Activated T-helper 2 cell treated with anti-CD3 and anti-CD28 coated beads, Interferon-gamma antibody, Interleukin-2, Interleukin-4, amounts not matched to agents 10 μg/mL and 5 μg/mL and 100 μg/mL, durations not matched to agents 14 hours and 24 hours and 36 hours (primary cell): ENCODE results near the gene GMEB2. TPM values are rescaled to one million over a fixed set of nuclear protein-coding genes. Genes with fewer than 3 reads are reported as not detected.
"Not testable (repeated sequence)": the region's sequence is repeated elsewhere in the genome, so short reads cannot be mapped to it uniquely, and the experiment has no call there.

Source experiments
- DNase-seq: peaks from one replicate; pipeline ENCODE4 v3.0.0; 2021; ENCODE audit warnings: low spot score
- H3K27ac Mint-ChIP-seq: one replicate; pipeline ENCODE4 v1.8.0; 2021; ENCODE audit warnings: mixed read lengths
- H3K27me3 Mint-ChIP-seq: one replicate; pipeline ENCODE4 v1.8.0; 2021; ENCODE audit warnings: low read depth, mixed read lengths
- H3K36me3 Mint-ChIP-seq: one replicate; pipeline ENCODE4 v1.8.0; 2021; ENCODE audit warnings: low read depth, mixed read lengths
- H3K4me1 Mint-ChIP-seq: one replicate; pipeline ENCODE4 v1.8.0; 2021; ENCODE audit warnings: low read depth, mixed read lengths
- H3K4me3 Mint-ChIP-seq: one replicate; pipeline ENCODE4 v1.8.0; 2021; ENCODE audit warnings: low read depth, mild to moderate bottlenecking, moderate library complexity, mixed read lengths
- H3K9me3 Mint-ChIP-seq: one replicate; pipeline ENCODE4 v1.8.0; 2021; ENCODE audit warnings: mixed read lengths
- intact Hi-C: fragments of 100-400 bp; cut with micrococcal nuclease; formaldehyde crosslinking; loops from one replicate; pipeline ENCODE4 v1.15.1; 2023
- total RNA-seq: library from RNA; stranded (reverse); gene quantifications from 2 replicates; pipeline ENCODE4 v1.2.3, GENCODE V29; 2022

The GMEB2 gene
- total RNA-seq, 1 donor from 2014 or later: 13.6 TPM

DNA sequence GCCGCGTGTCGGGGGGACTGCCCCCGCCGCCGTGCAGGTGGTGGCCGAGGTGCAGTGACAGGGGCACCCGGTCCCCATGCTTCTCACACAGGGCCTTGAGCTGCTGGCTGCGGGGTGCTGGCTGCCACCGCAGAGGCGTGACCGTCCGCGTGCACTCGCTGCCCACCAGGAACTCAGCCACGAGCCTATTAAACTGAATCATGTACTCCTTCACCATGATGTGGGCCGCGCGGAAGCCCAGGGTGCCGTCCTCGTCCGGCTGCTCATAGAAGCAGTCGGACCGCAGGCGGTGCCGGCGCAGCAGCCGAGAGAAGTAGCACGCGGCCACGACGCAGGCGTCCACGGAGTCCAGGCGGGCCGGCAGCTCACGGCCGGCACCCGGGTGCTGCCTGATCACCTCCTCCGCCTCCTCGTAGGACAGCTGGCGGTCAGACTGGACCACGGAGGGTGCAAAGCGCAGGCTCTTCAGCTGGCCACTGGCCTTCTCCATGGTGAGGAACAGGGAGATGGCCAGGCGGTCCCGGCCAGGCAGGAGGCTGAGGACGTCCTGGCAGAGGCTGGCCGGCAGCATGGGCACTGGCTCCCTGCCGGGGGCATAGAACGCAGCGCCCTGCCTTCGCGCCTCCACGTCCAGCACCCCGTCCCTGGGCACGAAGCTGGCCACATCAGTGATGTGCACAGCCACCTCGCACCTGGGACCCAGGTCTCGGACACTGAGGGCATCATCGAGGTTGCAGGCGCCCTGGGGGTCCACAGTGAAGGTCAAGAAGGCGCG, 62.7 kb downstream of the GMEB2 start:
- Mint-ChIP-seq H3K9me3 (no peaks in the 10 kb centered on the region), H3K4me3 (no peak overlapping the region), H3K27me3 (peaks cover 2% of the 10 kb centered on the region), H3K36me3 (peaks cover 11% of the 10 kb centered on the region), H3K4me1 (peaks cover 12% of the 10 kb centered on the region), H3K27ac (no peak overlapping the region)
- intact Hi-C loops: no loop called here
- no peak for DNase-seq

- H3K27me3 Mint-ChIP-seq: no peaks in the 10 kb centered on the region
- intact Hi-C loops: no loop called here
- H3K4me3 Mint-ChIP-seq: no peak overlapping the region
- H3K27ac Mint-ChIP-seq: no peak overlapping the region
- no peak for DNase-seq
- peaks cover 12% of the 10 kb centered on the region for H3K4me1 Mint-ChIP-seq
- peaks cover 16% of the 10 kb centered on the region for H3K36me3 Mint-ChIP-seq
- no peaks in the 10 kb centered on the region for H3K9me3 Mint-ChIP-seq
Observed at GRCh38 chr20:63563225-63563935, 63.5 kb downstream of the GMEB2 start.

DNA sequence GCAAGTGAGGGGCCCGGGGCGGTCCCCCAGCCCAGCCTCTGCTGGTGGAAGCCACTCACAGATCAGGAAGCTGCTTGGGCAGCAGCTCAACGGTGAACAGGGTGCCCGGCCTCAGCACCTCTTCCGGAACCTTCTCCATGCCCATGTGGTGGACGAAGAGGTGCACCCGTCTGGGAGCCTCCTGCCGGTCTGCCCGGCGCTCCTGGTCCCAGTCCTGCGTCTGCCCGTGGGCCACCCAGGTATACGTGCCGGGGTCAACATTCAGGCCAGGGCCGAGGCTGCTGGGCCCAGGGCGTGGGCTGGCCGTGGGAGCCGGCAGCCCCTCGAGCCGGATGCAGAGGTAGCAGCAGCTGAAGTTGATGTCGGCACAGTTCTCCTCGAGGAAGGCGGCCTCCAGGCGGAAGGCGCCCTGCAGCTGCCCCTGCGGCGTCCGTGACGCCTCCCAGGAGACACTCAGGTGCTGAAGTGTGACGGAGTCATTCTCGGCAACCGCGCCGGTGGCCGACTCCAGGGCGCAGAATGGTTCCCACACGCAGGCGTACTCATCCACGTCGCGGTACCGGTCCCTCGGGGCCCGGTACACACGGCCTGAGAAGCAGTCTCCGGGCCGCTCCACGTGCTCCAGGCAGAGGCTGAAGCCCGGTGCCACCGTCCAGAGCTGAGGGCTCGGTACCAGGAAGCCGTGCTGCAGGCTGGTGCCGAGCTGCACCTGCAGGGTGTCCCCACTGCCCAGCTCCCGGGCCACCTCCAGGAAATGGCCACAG, 64.3 kb downstream of the GMEB2 start:
- no peak overlapping the region for H3K27ac Mint-ChIP-seq
- H3K27me3 Mint-ChIP-seq: no peaks in the 10 kb centered on the region
- peaks cover 16% of the 10 kb centered on the region for H3K36me3 Mint-ChIP-seq

GRCh38 chr20:63561624-63562396, 65.1 kb downstream of the GMEB2 start:
- Mint-ChIP-seq H3K9me3 (no peaks in the 10 kb centered on the region), H3K4me1 (no peaks in the 10 kb centered on the region)

More for the DNA sequence above, 64.3 kb downstream of the GMEB2 start:
- no peak for DNase-seq
- Mint-ChIP-seq H3K4me3 (no peak overlapping the region), H3K4me1 (peaks cover 6% of the 10 kb centered on the region), H3K9me3 (no peaks in the 10 kb centered on the region)
- intact Hi-C loops: no loop called here

DNA sequence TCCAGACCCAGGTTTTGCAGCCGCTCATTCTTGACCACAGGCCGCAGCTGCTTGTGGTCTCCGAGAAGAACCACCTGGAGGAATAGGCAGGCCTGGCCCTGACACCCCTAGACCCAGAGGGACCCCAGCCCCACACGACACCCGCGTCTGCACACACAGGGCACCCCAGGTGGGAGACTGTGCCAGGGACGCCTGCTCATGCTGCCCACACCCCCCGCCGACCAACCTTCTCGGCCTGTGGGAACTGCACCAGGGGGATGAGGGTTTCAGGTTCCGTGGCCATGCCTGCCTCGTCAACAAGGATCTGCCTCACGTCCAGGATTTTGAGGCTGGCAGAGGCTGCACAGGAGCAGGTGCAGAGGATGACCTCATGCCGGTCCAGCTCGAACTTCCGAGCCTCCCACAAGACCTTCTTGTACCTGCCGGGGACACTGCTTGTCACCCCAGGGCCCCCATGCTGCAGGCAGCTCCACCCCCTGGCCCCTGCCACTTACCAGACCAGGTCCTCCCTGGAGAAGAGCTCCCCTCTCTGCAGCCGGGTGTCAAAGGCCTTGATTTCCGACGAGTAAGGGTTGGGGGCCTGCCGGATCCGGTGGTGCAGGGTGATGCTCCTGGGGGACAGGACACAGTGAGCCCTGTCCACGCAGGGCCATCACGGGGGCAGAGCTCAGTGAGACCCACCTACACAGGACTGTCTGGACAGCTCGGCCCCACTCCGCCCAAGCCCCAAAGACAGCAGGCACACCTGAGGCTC, 65.9 kb downstream of the GMEB2 start:
- intact Hi-C loops: no loop called here
- Mint-ChIP-seq H3K36me3 (peaks cover 16% of the 10 kb centered on the region), H3K27ac (no peak overlapping the region), H3K4me1 (no peaks in the 10 kb centered on the region), H3K4me3 (no peak overlapping the region), H3K27me3 (no peaks in the 10 kb centered on the region), H3K9me3 (no peaks in the 10 kb centered on the region)
- no peak for DNase-seq

More at GRCh38 chr20:63561624-63562396, 65.1 kb downstream of the GMEB2 start:
- Mint-ChIP-seq H3K36me3 (peaks cover 16% of the 10 kb centered on the region), H3K4me3 (no peak overlapping the region), H3K27ac (no peak overlapping the region), H3K27me3 (no peaks in the 10 kb centered on the region)
- intact Hi-C loops: no loop called here
- no peak for DNase-seq

DNA sequence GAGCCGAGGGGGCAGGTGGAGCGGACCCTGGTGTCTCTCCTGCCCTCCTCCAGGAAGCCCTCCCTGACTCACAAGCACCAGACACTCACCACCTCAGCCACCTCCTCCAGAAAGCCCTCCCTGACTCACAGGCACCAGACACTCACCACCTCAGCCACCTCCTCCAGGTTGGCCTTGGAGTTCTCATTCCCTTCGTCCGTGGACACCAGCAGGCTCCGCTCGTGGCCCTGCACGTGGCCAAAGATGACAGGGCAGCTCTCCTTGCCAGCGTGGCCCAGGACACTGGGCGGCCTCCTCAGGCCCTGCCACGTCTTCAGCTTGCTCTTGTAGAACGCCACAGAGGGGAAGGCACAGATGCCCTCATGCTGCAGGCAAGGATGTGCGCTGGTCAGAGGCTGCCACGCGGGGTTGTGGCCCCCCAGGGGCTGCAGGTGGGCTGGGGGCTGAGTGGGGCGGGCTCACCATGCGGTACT, 66.5 kb downstream of the GMEB2 start:
- Mint-ChIP-seq H3K27me3 (no peaks in the 10 kb centered on the region), H3K9me3 (no peaks in the 10 kb centered on the region), H3K27ac (no peak overlapping the region), H3K36me3 (peaks cover 16% of the 10 kb centered on the region), H3K4me1 (no peaks in the 10 kb centered on the region), H3K4me3 (no peak overlapping the region)
- DNase-seq: no peak
- intact Hi-C loops: no loop called here

DNA sequence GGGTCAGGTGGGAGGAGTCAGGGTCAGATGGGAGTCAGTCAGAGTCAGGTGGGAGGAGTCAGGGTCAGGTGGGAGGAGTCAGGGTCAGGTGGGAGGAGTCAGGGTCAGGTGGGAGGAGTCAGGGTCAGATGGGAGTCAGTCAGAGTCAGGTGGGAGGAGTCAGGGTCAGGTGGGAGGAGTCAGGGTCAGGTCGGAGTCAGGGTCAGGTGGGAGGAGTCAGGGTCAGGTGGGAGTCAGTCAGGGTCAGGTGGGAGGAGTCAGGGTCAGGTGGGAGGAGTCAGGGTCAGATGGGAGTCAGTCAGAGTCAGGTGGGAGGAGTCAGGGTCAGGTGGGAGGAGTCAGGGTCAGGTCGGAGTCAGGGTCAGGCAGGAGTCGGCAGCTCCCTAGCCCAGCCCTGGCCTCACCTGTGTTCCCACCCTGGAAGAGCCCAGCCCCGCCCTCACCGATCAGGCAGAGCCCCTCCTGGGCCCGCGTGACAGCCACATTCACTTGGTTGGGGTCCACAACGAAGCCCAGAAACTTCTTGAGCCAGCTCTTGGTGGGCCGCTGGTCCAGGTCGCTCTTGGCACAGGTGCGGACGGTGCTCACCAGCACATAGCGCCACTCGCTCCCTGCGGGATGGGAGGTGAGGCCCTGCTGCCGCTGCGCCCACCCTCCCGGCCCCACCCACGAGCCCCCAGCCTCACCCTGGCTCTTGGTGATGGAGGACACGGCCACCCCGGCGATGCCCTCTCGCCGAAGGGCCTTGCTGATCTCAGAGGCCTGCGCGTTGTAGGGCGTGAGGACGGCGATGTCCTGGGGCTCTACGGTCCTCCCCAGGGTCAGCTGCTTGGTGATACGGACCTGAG, 67.2 kb downstream of the GMEB2 start:
- not testable (repeated sequence) for H3K9me3 Mint-ChIP-seq, DNase-seq
- peaks cover 16% of the 10 kb centered on the region for H3K36me3 Mint-ChIP-seq

GRCh38 chr20:63558804-63559484, 68.0 kb downstream of the GMEB2 start:
- intact Hi-C loops: no loop called here
- no peak for DNase-seq
- no peaks in the 10 kb centered on the region for H3K27me3 Mint-ChIP-seq
- H3K4me3 Mint-ChIP-seq: no peak overlapping the region
- no peaks in the 10 kb centered on the region for H3K4me1 Mint-ChIP-seq
- no peak overlapping the region for H3K27ac Mint-ChIP-seq
- peaks cover 16% of the 10 kb centered on the region for H3K36me3 Mint-ChIP-seq
- no peaks in the 10 kb centered on the region for H3K9me3 Mint-ChIP-seq

More for the DNA sequence above, 67.2 kb downstream of the GMEB2 start:
- H3K27me3 Mint-ChIP-seq, H3K4me3 Mint-ChIP-seq, intact Hi-C loops, H3K4me1 Mint-ChIP-seq, H3K27ac Mint-ChIP-seq: not testable (repeated sequence)

DNA sequence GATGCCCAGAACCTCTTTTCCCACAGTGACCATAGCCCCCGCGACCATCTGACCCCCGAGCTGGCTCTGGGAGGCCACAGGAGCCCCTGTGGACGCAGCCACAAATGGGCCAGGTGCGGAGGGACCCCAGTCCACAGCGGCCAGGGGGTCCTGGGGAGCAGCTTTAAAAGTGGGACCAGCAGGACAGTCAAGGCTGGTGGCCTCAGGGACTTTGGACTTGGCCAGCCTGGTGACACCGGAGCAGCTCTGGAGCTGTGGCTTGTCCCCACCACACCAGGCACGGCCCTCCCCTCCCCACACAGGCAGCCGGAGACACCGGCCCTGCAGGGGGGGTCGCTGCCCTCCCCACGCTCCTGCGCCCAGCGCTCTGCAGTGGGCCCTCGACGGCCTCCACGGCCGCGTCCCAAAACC, 69.4 kb downstream of the GMEB2 start:
- Mint-ChIP-seq H3K9me3 (no peaks in the 10 kb centered on the region), H3K27ac (no peak overlapping the region), H3K4me1 (peaks cover 7% of the 10 kb centered on the region), H3K4me3 (no peak overlapping the region), H3K27me3 (no peaks in the 10 kb centered on the region), H3K36me3 (peaks cover 16% of the 10 kb centered on the region)
- intact Hi-C loops: no loop called here
- DNase-seq: no peak

DNA sequence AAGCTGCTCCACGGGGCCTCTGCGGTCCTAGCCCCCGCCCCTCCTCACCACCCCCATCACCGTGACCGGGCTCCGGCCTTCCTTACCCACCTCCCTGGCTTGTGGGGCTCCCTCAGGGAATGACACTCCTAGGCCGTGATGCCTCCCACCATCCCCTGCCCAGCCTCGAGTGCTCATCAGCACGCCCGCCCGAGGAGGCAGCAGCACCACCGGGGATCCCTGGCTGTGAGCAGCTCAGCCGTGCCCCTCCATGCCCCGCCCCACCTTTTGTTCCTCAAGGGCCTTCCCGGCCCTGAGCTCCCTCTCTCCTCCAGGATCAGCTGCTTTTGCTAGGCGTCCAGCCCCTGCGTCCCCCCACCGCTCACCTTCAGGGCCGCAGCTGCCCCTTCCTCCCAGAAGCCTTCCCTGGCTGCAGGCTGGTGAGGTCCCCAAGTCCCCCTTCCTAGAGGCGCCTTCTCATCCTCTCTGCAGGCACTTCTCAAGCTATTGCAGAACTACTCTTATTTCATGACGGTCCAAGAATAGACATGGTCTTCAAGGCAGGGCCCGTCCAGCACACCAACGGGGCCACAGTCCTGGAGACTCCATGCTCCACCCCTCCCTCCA, 69.9 kb downstream of the GMEB2 start:
- H3K36me3 Mint-ChIP-seq: peaks cover 16% of the 10 kb centered on the region
- no peak for DNase-seq
- intact Hi-C loops: no loop called here
- H3K27me3 Mint-ChIP-seq: no peaks in the 10 kb centered on the region
- H3K4me1 Mint-ChIP-seq: peaks cover 8% of the 10 kb centered on the region
- H3K27ac Mint-ChIP-seq: no peak overlapping the region
- no peak overlapping the region for H3K4me3 Mint-ChIP-seq
- no peaks in the 10 kb centered on the region for H3K9me3 Mint-ChIP-seq
